LNCAP (cell line): ENCODE data around the gene ZFP62.
A peak's percentile ranks its signal among the peaks of the same experiment; 100 is the strongest.

Experiments
- CTCF ChIP-seq: fragments of 450-650 bp; IDR thresholded peaks from 2 replicates; pipeline ENCODE4 v1.5.1; 2017; ENCODE audit warnings: mild to moderate bottlenecking

Gene ZFP62

DNA sequence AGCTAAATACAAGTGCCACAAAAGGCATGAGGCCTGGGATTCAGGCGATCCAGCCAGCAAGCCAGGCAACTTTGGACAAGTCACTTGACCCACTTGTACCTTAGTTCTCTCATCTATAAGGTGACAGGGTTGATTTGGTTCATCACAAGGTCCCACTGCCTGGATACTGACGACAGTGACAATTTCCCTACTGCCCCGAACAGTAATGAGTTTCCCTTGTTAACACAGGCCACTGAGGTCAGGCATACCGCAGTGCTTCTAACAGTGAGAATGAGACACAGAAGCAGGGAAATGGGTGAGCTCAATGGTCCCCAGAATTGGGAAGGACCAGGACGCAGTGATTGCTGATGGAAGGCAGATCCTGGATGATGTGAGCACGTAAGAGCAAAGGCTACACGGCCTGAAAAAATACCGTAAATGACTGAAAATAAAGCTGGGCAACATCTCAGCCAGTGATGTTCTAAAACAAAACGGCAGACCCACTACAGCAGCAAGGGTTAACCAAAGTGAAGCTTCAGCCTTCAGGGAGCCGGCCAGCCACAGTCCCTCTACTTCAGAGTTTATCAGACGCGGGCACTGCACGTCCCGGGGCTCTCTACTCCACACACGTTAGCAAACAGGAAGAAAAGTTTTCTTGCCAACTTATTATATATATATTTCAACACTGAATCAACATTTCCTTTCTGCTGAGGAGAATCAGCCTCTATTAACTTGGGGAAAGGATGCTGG, 59.3 kb downstream of the ZFP62 start:
- no peak for TF ChIP-seq CTCF

DNA sequence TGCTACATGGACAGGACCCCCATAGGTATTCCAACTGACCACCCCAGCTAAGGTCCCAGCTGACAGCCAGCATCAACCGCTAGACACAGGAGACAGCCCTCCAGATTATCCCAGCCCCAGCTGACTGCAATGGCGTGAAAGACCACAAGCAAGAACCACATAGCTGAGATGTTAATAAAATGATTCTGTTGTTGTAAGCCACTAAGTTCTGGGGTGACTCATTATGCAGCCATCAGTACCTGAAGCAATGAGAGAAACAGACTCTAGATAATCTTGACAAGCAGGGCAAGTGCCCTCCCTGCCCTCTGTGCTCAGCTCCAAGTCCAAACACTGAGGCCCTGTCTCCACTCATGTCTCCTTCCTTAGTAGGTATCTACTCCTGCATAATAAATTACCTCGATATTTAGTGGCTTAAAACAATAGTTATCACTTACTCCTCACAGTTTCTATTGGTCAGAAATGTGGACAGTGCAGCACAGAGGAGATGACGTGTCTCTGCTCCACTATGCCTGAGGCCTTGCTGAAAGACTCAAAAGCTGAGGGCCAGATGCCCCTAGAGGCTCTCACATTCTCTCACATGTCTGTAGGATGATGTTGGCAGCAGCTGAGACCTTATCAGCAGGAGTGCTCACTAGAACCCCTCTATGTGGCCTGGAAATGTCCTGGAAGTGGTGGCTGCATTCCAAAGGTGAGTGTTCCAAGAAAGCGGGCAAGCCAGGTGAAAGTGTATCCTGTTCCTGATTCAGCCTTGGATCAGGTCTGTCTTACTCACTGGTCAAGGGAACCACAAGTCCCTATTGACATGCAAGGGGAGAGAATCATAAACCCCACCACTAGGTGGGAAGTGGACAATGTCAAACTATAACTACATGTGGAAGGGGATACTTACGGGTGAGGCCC, 60.9 kb downstream of the ZFP62 start:
- no peak for TF ChIP-seq CTCF

- peak; percentile 46; the same call in 1 of the 2 replicates for TF ChIP-seq CTCF
Measured at GRCh38 chr5:180799194-180799593, 61.9 kb downstream of the ZFP62 start.

- no peak for TF ChIP-seq CTCF
Measured at GRCh38 chr5:180798193-180798592, 62.9 kb downstream of the ZFP62 start.
